HCEC 1CT (cell line): ENCODE data around the gene NCOA1.
"Not testable (repeated sequence)": the region's sequence is repeated elsewhere in the genome, so short reads cannot be mapped to it uniquely, and the experiment has no call there.

Experiments used
- DNase-seq: peaks from one replicate; pipeline ENCODE4 v3.0.0-alpha.2; 2017

The NCOA1 gene

GRCh38 chr2:24477229-24477628 is 13.8 kb upstream of the NCOA1 start:
- DNase-seq, result no peak

GRCh38 chr2:24478243-24478642 is 12.8 kb upstream of the NCOA1 start:
- DNase-seq, result no peak

GRCh38 chr2:24480245-24480644 is 10.8 kb upstream of the NCOA1 start:
- DNase-seq, result no peak

- DNase-seq, result no peak
Observed at GRCh38 chr2:24482251-24482971, 8.6 kb upstream of the NCOA1 start.

- DNase-seq, result no peak
Observed at GRCh38 chr2:24482972-24483300, 8.1 kb upstream of the NCOA1 start.

- DNase-seq, result not testable (repeated sequence)
Observed at GRCh38 chr2:24484677-24485076, 6.4 kb upstream of the NCOA1 start.

GRCh38 chr2:24485197-24485596 is 5.9 kb upstream of the NCOA1 start:
- no peak for DNase-seq

GRCh38 chr2:24486636-24487205 is 4.3 kb upstream of the NCOA1 start:
- no peak for DNase-seq

- DNase-seq, result no peak
Observed at GRCh38 chr2:24489465-24490180, 1.4 kb upstream of the NCOA1 start.

GRCh38 chr2:24490181-24490689 is 819 bp upstream of the NCOA1 start:
- DNase-seq, result no peak

GRCh38 chr2:24491542-24492420 is 727 bp downstream of the NCOA1 start:
- DNase-seq, result peak; percentile 18

GRCh38 chr2:24492421-24493279 is 1.6 kb downstream of the NCOA1 start:
- no peak for DNase-seq

GRCh38 chr2:24493713-24494112 is 2.7 kb downstream of the NCOA1 start:
- DNase-seq, result no peak

- no peak for DNase-seq
Observed at GRCh38 chr2:24494410-24494809, 3.4 kb downstream of the NCOA1 start.

- DNase-seq, result no peak
Observed at GRCh38 chr2:24495451-24495850, 4.4 kb downstream of the NCOA1 start.

GRCh38 chr2:24496959-24497358 is 5.9 kb downstream of the NCOA1 start:
- DNase-seq, result no peak

- DNase-seq, result no peak
Observed at GRCh38 chr2:24497685-24498084, 6.6 kb downstream of the NCOA1 start.

- no peak for DNase-seq
Observed at GRCh38 chr2:24498121-24498520, 7.1 kb downstream of the NCOA1 start.

GRCh38 chr2:24501813-24502212 is 10.8 kb downstream of the NCOA1 start:
- DNase-seq, result no peak

- no peak for DNase-seq
Observed at GRCh38 chr2:24505534-24506275, 14.7 kb downstream of the NCOA1 start.

GRCh38 chr2:24507549-24507948 is 16.5 kb downstream of the NCOA1 start:
- no peak for DNase-seq
